ENCODE results near the gene EFCAB7. TPM values are rescaled to one million over a fixed set of nuclear protein-coding genes. Genes with fewer than 3 reads are reported as not detected.

Gene EFCAB7
- total and polyA plus RNA-seq, 7 experiments from 2014 or later = 3.7 to 13.5 (median 7.6) TPM

DNA sequence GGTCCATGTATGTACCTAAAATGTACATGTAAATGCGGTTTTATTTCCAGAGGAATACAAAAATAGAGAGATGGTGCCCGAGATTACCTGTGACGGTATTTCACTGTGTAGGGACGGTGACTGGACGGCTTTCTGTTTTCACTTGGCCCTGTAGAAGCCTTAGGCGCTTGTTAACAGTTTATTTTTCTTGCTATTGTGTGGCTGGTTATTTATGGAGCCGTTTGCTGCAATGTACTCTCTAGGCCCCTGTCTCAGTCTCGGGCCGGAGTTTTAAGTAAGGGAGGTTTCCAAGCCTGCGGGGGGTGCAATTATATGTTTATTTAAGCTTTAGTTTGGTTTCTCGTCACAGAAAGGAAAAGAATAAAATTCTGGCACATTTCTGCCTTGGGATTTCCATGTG is 413 bp downstream of the EFCAB7 start:
- ChIA-PET POLR2A (interaction anchor here (0.7 to 1.9 kb wide), 2 partner anchors 16 to 1088 kb away, joined by 3 to 4 read pairs; no protein-coding TSS in a partner anchor), CTCF (interaction anchor here (0.6 kb wide), 1 partner anchor 941 kb away, joined by 3 read pairs; no protein-coding TSS in a partner anchor)
- H3K4me1 Mint-ChIP-seq = peaks cover 12 to 47% (median 36%) of the 10 kb centered on the region in 7 donors
- H3K27ac Mint-ChIP-seq = peak overlapping the region; percentile 93 to 99 (median 97)
- no peaks in the 10 kb centered on the region for H3K36me3 ChIP-seq (ENCODE audit: control insufficient read depth in 2 of 3, insufficient read depth in 3 of 3, low read length in 3 of 3)
- H3K27ac ChIP-seq (ENCODE audit: low read depth, low read length) = peak overlapping the region; percentile 78
- peaks cover 0 to 2% (median 0%) of the 10 kb centered on the region in 5 donors for H3K27me3 Mint-ChIP-seq
- intact Hi-C loops (cut with micrococcal nuclease) = loop anchor here (1.0 to 10.0 kb wide), 13 partner anchors 70 to 1899 kb away; partner anchors contain the start of genes ALG6 (in 2 of the 2), PGM1 (in 2 of the 2), ATG4C (in 1 of the 2) and FOXD3 (in 1 of the 2)
- H3K27me3 ChIP-seq (ENCODE audit: control insufficient read depth in 2 of 2, insufficient read depth in 2 of 2, low read length in 2 of 2) = no peaks in the 10 kb centered on the region
- H3K4me3 ChIP-seq (ENCODE audit: low read length) = peak overlapping the region; percentile 83
- DNase-seq = no peak
- no peaks in the 10 kb centered on the region for H3K9me3 ChIP-seq (ENCODE audit: control insufficient read depth in 2 of 3, low read length in 3 of 3)
- H3K4me1 ChIP-seq (ENCODE audit: control insufficient read depth in 2 of 2, insufficient read depth in 2 of 2, low read length in 2 of 2) = peaks cover 7 to 13% of the 10 kb centered on the region in 2 donors
- H3K9me3 Mint-ChIP-seq = no peaks in the 10 kb centered on the region
- peaks cover 0 to 6% (median 0%) of the 10 kb centered on the region in 5 donors for H3K36me3 Mint-ChIP-seq
- peak; percentile 34 for ATAC-seq
- H3K4me3 Mint-ChIP-seq = peak overlapping the region; percentile 82 to 100 (median 98)

DNA sequence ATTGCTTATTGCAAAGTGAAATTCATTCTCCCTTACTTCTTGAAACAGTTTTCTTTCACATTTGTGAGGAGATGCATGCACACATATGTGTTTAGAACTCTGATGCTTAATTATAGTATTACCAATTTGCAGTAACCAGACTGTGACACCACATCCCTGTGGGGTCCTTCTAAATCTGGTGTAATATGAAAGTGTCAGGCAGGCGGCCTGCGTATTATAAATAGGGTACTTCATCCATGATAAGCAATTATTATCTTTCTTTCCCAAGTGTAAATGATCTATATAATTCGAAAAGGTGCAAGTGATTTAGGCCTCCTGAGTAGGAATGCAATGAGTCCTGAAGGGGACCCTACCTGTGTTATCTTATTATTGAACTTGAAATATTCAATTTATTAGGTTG is 876 bp downstream of the EFCAB7 start:
- DNase-seq = no peak
- POLR2A ChIA-PET = interaction anchor here (1.0 to 1.9 kb wide), 2 partner anchors 69 to 1089 kb away, joined by 3 to 4 read pairs; partner anchors contain the start of gene PGM1

DNA sequence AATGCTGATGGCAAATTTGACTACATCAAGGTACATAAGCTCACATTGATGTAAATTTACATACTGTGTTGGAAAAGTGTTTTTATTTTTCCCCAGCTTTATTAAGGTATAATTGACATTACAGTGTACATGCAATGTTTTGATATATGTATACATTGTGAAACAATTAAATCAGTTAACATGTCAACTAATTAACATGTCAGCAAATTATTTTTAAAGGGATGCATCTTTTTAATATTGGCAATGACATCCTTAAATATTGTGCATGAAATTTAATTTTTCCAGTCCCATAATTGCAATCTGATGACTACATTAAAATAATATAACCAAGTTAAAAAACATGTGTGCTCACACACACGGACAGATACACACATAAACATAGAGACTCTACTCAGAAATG is 9.4 kb downstream of the EFCAB7 start:
- Histone ChIP-seq H3K4me3 (ENCODE audit: low read length) (no peak overlapping the region), H3K4me1 (ENCODE audit: control insufficient read depth in 2 of 2, insufficient read depth in 2 of 2, low read length in 2 of 2) (no peaks in the 10 kb centered on the region), H3K27me3 (ENCODE audit: control insufficient read depth in 2 of 2, insufficient read depth in 2 of 2, low read length in 2 of 2) (no peaks in the 10 kb centered on the region), H3K36me3 (ENCODE audit: control insufficient read depth in 2 of 3, insufficient read depth in 3 of 3, low read length in 3 of 3) (peaks cover 0 to 13% (median 0%) of the 10 kb centered on the region in 3 experiments), H3K9me3 (ENCODE audit: control insufficient read depth in 2 of 3, low read length in 3 of 3) (no peaks in the 10 kb centered on the region), H3K27ac (ENCODE audit: low read depth, low read length) (no peak overlapping the region)
- intact Hi-C loops (cut with micrococcal nuclease) = no loop called here
- H3K36me3 Mint-ChIP-seq = peaks cover 0 to 20% (median 3%) of the 10 kb centered on the region in 5 donors
- ChIA-PET POLR2A (no interaction called here), CTCF (no interaction called here)
- no peak for DNase-seq
- H3K27me3 Mint-ChIP-seq = no peaks in the 10 kb centered on the region
- no peak overlapping the region for H3K27ac Mint-ChIP-seq
- no peak overlapping the region for H3K4me3 Mint-ChIP-seq
- ATAC-seq = no peak
- H3K9me3 Mint-ChIP-seq = no peaks in the 10 kb centered on the region
- no peaks in the 10 kb centered on the region for H3K4me1 Mint-ChIP-seq

More for the DNA sequence above, 876 bp downstream of the EFCAB7 start:
- H3K27ac ChIP-seq (ENCODE audit: low read depth, low read length) = peak overlapping the region; percentile 78
- H3K36me3 ChIP-seq (ENCODE audit: control insufficient read depth in 2 of 3, insufficient read depth in 3 of 3, low read length in 3 of 3) = no peaks in the 10 kb centered on the region
- Mint-ChIP-seq H3K27me3 (peaks cover 0 to 2% (median 0%) of the 10 kb centered on the region in 5 donors), H3K27ac (peak overlapping the region; percentile 93 to 99 (median 97)), H3K36me3 (peaks cover 0 to 6% (median 0%) of the 10 kb centered on the region in 5 donors), H3K9me3 (no peaks in the 10 kb centered on the region), H3K4me3 (peak overlapping the region; percentile 82 to 100 (median 98)), H3K4me1 (peaks cover 12 to 47% (median 36%) of the 10 kb centered on the region in 7 donors)
- no peak for ATAC-seq
- peak overlapping the region; percentile 83 for H3K4me3 ChIP-seq (ENCODE audit: low read length)
- H3K27me3 ChIP-seq (ENCODE audit: control insufficient read depth in 2 of 2, insufficient read depth in 2 of 2, low read length in 2 of 2) = no peaks in the 10 kb centered on the region
- peaks cover 7 to 13% of the 10 kb centered on the region in 2 donors for H3K4me1 ChIP-seq (ENCODE audit: control insufficient read depth in 2 of 2, insufficient read depth in 2 of 2, low read length in 2 of 2)
- intact Hi-C loops (cut with micrococcal nuclease) = loop anchor here (5.0 to 10.0 kb wide), 2 partner anchors 1441 to 1898 kb away; partner anchors contain the start of genes JAK1 (in 1 of the 2), LEPR (in 1 of the 2) and LEPROT (in 1 of the 2)
- CTCF ChIA-PET = no interaction called here
- H3K9me3 ChIP-seq (ENCODE audit: control insufficient read depth in 2 of 3, low read length in 3 of 3) = no peaks in the 10 kb centered on the region

DNA sequence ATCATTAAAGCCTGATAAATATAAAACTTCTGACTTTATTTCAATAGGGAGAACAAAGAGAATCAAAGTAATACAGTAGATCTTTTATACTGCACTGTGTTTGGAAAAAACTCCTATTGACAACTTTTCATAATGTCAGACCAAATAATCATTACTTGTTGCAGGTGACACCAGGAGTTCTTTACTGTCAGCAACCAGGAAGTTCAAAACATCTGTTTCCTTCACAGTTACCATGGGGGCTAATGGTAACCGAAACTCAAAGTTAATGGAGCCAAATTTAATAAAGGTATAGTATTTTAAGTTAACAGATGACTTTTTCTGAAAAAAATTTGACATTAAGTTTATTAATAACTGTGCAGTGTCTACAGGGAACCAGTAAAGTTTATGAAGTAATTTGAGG is 10.6 kb downstream of the EFCAB7 start:
- Histone ChIP-seq H3K36me3 (ENCODE audit: control insufficient read depth in 2 of 3, insufficient read depth in 3 of 3, low read length in 3 of 3) (peaks cover 0 to 13% (median 0%) of the 10 kb centered on the region in 3 experiments), H3K27ac (ENCODE audit: low read depth, low read length) (no peak overlapping the region), H3K9me3 (ENCODE audit: control insufficient read depth in 2 of 3, low read length in 3 of 3) (no peaks in the 10 kb centered on the region), H3K4me3 (ENCODE audit: low read length) (no peak overlapping the region), H3K4me1 (ENCODE audit: control insufficient read depth in 2 of 2, insufficient read depth in 2 of 2, low read length in 2 of 2) (no peaks in the 10 kb centered on the region), H3K27me3 (ENCODE audit: control insufficient read depth in 2 of 2, insufficient read depth in 2 of 2, low read length in 2 of 2) (no peaks in the 10 kb centered on the region)
- Mint-ChIP-seq H3K9me3 (no peaks in the 10 kb centered on the region), H3K27ac (no peak overlapping the region), H3K27me3 (no peaks in the 10 kb centered on the region), H3K4me1 (no peaks in the 10 kb centered on the region), H3K36me3 (peaks cover 0 to 15% (median 3%) of the 10 kb centered on the region in 5 donors), H3K4me3 (no peak overlapping the region)
- DNase-seq (no peak), ATAC-seq (no peak)
- intact Hi-C loops (cut with micrococcal nuclease) = no loop called here
- ChIA-PET POLR2A (no interaction called here), CTCF (interaction anchor here (0.7 kb wide), 1 partner anchor 733 kb away, joined by 3 read pairs; no protein-coding TSS in a partner anchor)

DNA sequence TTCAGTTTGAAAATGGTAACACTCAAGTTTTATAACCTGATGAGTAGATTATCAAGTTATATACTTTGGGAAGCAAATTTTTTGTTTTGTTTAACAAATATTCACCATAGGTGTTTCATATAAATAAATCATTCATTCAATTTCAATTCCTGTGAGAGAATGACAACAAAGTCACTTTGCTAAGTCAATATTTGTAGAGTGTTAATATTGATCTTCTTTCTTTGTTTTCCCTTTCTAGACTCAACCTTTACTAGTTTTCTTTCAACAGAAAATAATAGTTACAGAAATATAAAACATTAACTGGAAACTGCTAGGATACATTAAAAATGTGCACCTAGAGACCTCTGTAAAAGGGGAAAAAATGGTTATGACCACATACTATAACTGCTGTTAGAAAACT is 11.1 kb downstream of the EFCAB7 start:
- ChIA-PET CTCF (no interaction called here), POLR2A (no interaction called here)
- peaks cover 0 to 15% (median 3%) of the 10 kb centered on the region in 5 donors for H3K36me3 Mint-ChIP-seq
- H3K27ac ChIP-seq (ENCODE audit: low read depth, low read length) = no peak overlapping the region
- H3K4me3 ChIP-seq (ENCODE audit: low read length) = no peak overlapping the region
- H3K4me1 Mint-ChIP-seq = no peaks in the 10 kb centered on the region
- intact Hi-C loops (cut with micrococcal nuclease) = no loop called here
- H3K36me3 ChIP-seq (ENCODE audit: control insufficient read depth in 2 of 3, insufficient read depth in 3 of 3, low read length in 3 of 3) = peaks cover 0 to 13% (median 0%) of the 10 kb centered on the region in 3 experiments
- H3K9me3 ChIP-seq (ENCODE audit: control insufficient read depth in 2 of 3, low read length in 3 of 3) = no peaks in the 10 kb centered on the region
- H3K4me3 Mint-ChIP-seq = no peak overlapping the region
- H3K4me1 ChIP-seq (ENCODE audit: control insufficient read depth in 2 of 2, insufficient read depth in 2 of 2, low read length in 2 of 2) = no peaks in the 10 kb centered on the region
- no peaks in the 10 kb centered on the region for H3K27me3 ChIP-seq (ENCODE audit: control insufficient read depth in 2 of 2, insufficient read depth in 2 of 2, low read length in 2 of 2)
- no peak overlapping the region for H3K27ac Mint-ChIP-seq
- DNase-seq = no peak
- no peaks in the 10 kb centered on the region for H3K27me3 Mint-ChIP-seq
- H3K9me3 Mint-ChIP-seq = no peaks in the 10 kb centered on the region
- no peak for ATAC-seq

GRCh38 chr1:63537006-63537405 is 13.7 kb downstream of the EFCAB7 start:
- Histone ChIP-seq H3K27me3 (ENCODE audit: control insufficient read depth in 2 of 2, insufficient read depth in 2 of 2, low read length in 2 of 2) (no peaks in the 10 kb centered on the region), H3K36me3 (ENCODE audit: control insufficient read depth in 2 of 3, insufficient read depth in 3 of 3, low read length in 3 of 3) (peaks cover 0 to 9% (median 0%) of the 10 kb centered on the region in 3 experiments), H3K9me3 (ENCODE audit: control insufficient read depth in 2 of 3, low read length in 3 of 3) (no peaks in the 10 kb centered on the region), H3K4me3 (ENCODE audit: low read length) (no peak overlapping the region), H3K27ac (ENCODE audit: low read depth, low read length) (no peak overlapping the region), H3K4me1 (ENCODE audit: control insufficient read depth in 2 of 2, insufficient read depth in 2 of 2, low read length in 2 of 2) (no peaks in the 10 kb centered on the region)
- ATAC-seq (no peak), DNase-seq (no peak)
- CTCF ChIA-PET = interaction anchor here (0.8 to 3.6 kb wide), 3 partner anchors 9 to 695 kb away, joined by 3 to 25 read pairs (median 3); no protein-coding TSS in a partner anchor
- peaks cover 0 to 15% (median 4%) of the 10 kb centered on the region in 5 donors for H3K36me3 Mint-ChIP-seq
- H3K9me3 Mint-ChIP-seq = no peaks in the 10 kb centered on the region
- no peaks in the 10 kb centered on the region for H3K4me1 Mint-ChIP-seq
- no peak overlapping the region for H3K27ac Mint-ChIP-seq
- intact Hi-C loops (cut with micrococcal nuclease) = loop anchor here (1.0 to 5.0 kb wide), 4 partner anchors 220 to 695 kb away; no protein-coding TSS in a partner anchor
- H3K4me3 Mint-ChIP-seq = no peak overlapping the region
- POLR2A ChIA-PET = no interaction called here
- no peaks in the 10 kb centered on the region for H3K27me3 Mint-ChIP-seq

Data from naive thymus-derived CD4-positive, alpha-beta T cell (primary cell).